AG04450 (cell line): Measurements from ENCODE around the gene TMEM117. TPM values are rescaled to one million over a fixed set of nuclear protein-coding genes. Genes with fewer than 3 reads are reported as not detected.

Source experiments
- CTCF ChIA-PET: fragments of 300-600, 350-600 bp; formaldehyde crosslinking; extraction: SDS; loops from one replicate; lab custom pipeline; 2022; ENCODE audit warnings: antibody characterized with exemption, inconsistent platforms; lab: Charles Lee
- POLR2A ChIA-PET: fragments of 350-600 bp; formaldehyde crosslinking; extraction: SDS; loops from one replicate; lab custom pipeline; 2021; ENCODE audit warnings: antibody characterized with exemption, inconsistent platforms; lab: Yijun Ruan, JAX
- DNase-seq: peaks from one replicate; pipeline ENCODE4 v3.0.0-alpha.2; 2011; ENCODE audit warnings: low read depth, low spot score
- H3K27ac ChIP-seq: one replicate; pipeline ENCODE4 v1.5.1; 2012; ENCODE audit warnings: low read depth, low read length, control low read depth
- H3K27me3 ChIP-seq: one replicate; pipeline ENCODE4 v1.6.0; 2012; ENCODE audit warnings: low read length; ENCODE audit not compliant: control insufficient read depth, insufficient read depth
- H3K4me3 ChIP-seq: 2 replicates; pipeline ENCODE4 v1.5.1; 2011; ENCODE audit warnings: mild to moderate bottlenecking, low read depth, low read length, control low read depth
- H3K9me3 ChIP-seq: 2 replicates; pipeline ENCODE4 v1.5.1; 2012; ENCODE audit warnings: low read length; ENCODE audit not compliant: control insufficient read depth, insufficient read depth
- CTCF ChIP-seq: IDR thresholded peaks from 2 replicates; pipeline ENCODE4 v1.5.1; 2011; ENCODE audit warnings: low read depth, low read length, control low read depth, inconsistent platforms
- polyA plus RNA-seq: library from polyadenylated mRNA; depleted of rRNA; stranded (reverse); fragments of >200 nt; gene quantifications from 2 replicates; pipeline ENCODE4 v1.2.3, GENCODE V29; 2011

Gene TMEM117
- polyA plus RNA-seq, 1 experiment, result 11.3 TPM

GRCh38 chr12:44114906-44115305 lies 279.0 kb downstream of the TMEM117 start:
- H3K27ac ChIP-seq, result no peak overlapping the region
- H3K9me3 ChIP-seq, result no peaks in the 10 kb centered on the region
- POLR2A ChIA-PET, result no interaction called here
- CTCF ChIA-PET, result no interaction called here
- no peak for TF ChIP-seq CTCF
- H3K4me3 ChIP-seq, result no peak overlapping the region
- DNase-seq, result no peak
- H3K27me3 ChIP-seq, result no peaks in the 10 kb centered on the region

GRCh38 chr12:44117337-44117736 lies 281.5 kb downstream of the TMEM117 start:
- CTCF ChIA-PET, result interaction anchor here (0.6 kb wide), 1 partner anchor 10 kb away, joined by 3 read pairs; no protein-coding TSS in a partner anchor
- no peak for TF ChIP-seq CTCF
- POLR2A ChIA-PET, result no interaction called here
- Histone ChIP-seq H3K27me3 (no peaks in the 10 kb centered on the region), H3K9me3 (no peaks in the 10 kb centered on the region), H3K4me3 (no peak overlapping the region), H3K27ac (no peak overlapping the region)
- DNase-seq, result no peak

- Histone ChIP-seq H3K9me3 (no peaks in the 10 kb centered on the region), H3K4me3 (no peak overlapping the region), H3K27ac (no peak overlapping the region), H3K27me3 (no peaks in the 10 kb centered on the region)
- TF ChIP-seq CTCF, result no peak
- ChIA-PET POLR2A (no interaction called here), CTCF (no interaction called here)
- no peak for DNase-seq
Observed at GRCh38 chr12:44118946-44119345, 283.1 kb downstream of the TMEM117 start.

- Histone ChIP-seq H3K4me3 (no peak overlapping the region), H3K9me3 (no peaks in the 10 kb centered on the region), H3K27me3 (no peaks in the 10 kb centered on the region), H3K27ac (no peak overlapping the region)
- TF ChIP-seq CTCF, result no peak
- ChIA-PET POLR2A (no interaction called here), CTCF (interaction anchor here (0.6 kb wide), 1 partner anchor 9 kb away, joined by 3 read pairs; no protein-coding TSS in a partner anchor)
- DNase-seq, result no peak
Observed at GRCh38 chr12:44126806-44127205, 290.9 kb downstream of the TMEM117 start.

- no peak for DNase-seq
- ChIA-PET POLR2A (no interaction called here), CTCF (no interaction called here)
- H3K27ac ChIP-seq, result no peak overlapping the region
- no peaks in the 10 kb centered on the region for H3K27me3 ChIP-seq
- no peak for TF ChIP-seq CTCF
- no peak overlapping the region for H3K4me3 ChIP-seq
- H3K9me3 ChIP-seq, result no peaks in the 10 kb centered on the region
Observed at GRCh38 chr12:44127966-44128710, 292.3 kb downstream of the TMEM117 start.
